Neural cell (in vitro differentiated cells): Measurements from ENCODE around the gene HRH2. TPM values are rescaled to one million over a fixed set of nuclear protein-coding genes. Genes with fewer than 3 reads are reported as not detected.

Source experiments
- H2AFZ ChIP-seq: fragments of 200-600, 300-800 bp; sonication (generic), shearing (Covaris generic); 2 replicates; pipeline ENCODE4 v1.6.0; 2014; ENCODE audit warnings: low read depth, mild to moderate bottlenecking, antibody characterized with exemption, low read length, moderate library complexity
- H3F3A ChIP-seq: fragments of 200-600 bp; shearing (Covaris generic); 2 replicates; pipeline ENCODE4 v1.6.1; 2016; ENCODE audit warnings: mild to moderate bottlenecking, moderate library complexity, mixed read lengths, antibody characterized with exemption, low read length; ENCODE audit not compliant: insufficient read depth, poor library complexity, severe bottlenecking
- H3K27ac ChIP-seq: fragments of 200-600, 300-800 bp; sonication (generic), shearing (Covaris generic); 2 replicates; pipeline ENCODE4 v1.5.1; 2014; ENCODE audit warnings: mild to moderate bottlenecking, low read length, moderate library complexity
- H3K27me3 ChIP-seq: fragments of 300-800, 200-600 bp; sonication (generic), shearing (Covaris generic); 2 replicates; pipeline ENCODE4 v1.6.0; 2014; ENCODE audit warnings: mild to moderate bottlenecking, low read depth, low read length, moderate library complexity; ENCODE audit not compliant: insufficient read depth
- H3K36me3 ChIP-seq: fragments of 300-800, 200-600 bp; sonication (generic), shearing (Covaris generic); 2 replicates; pipeline ENCODE4 v1.5.1; 2014; ENCODE audit warnings: mild to moderate bottlenecking, antibody characterized with exemption, low read length, moderate library complexity; ENCODE audit not compliant: insufficient read depth
- H3K4me2 ChIP-seq: fragments of 300-800, 200-600 bp; sonication (generic), shearing (Covaris generic); 2 replicates; pipeline ENCODE4 v1.6.0; 2014; ENCODE audit warnings: mild to moderate bottlenecking, low read length
- H3K4me3 ChIP-seq: fragments of 300-800, 200-600 bp; sonication (generic), shearing (Covaris generic); 2 replicates; pipeline ENCODE4 v1.5.1; 2014; ENCODE audit warnings: mild to moderate bottlenecking, low read length, moderate library complexity
- H3K79me2 ChIP-seq: fragments of 200-600 bp; shearing (Covaris generic); replicated peaks from 2 replicates; pipeline ENCODE4 v1.6.0; 2014; ENCODE audit warnings: mild to moderate bottlenecking, low read length, moderate library complexity; ENCODE audit not compliant: insufficient read depth
- H3K9ac ChIP-seq: fragments of 300-800, 200-600 bp; sonication (generic), shearing (Covaris generic); 2 replicates; pipeline ENCODE4 v1.6.1; 2016; ENCODE audit warnings: mild to moderate bottlenecking, low read length, mixed read lengths
- H3K9me2 ChIP-seq: fragments of 200-600 bp; shearing (Covaris generic); 2 replicates; pipeline ENCODE4 v1.6.1; 2016; ENCODE audit warnings: mild to moderate bottlenecking, low read length, mixed read lengths; ENCODE audit not compliant: insufficient read depth
- H3K9me3 ChIP-seq: fragments of 200-600, 300-800 bp; sonication (generic), shearing (Covaris generic); 2 replicates; pipeline ENCODE4 v1.6.1; 2016; ENCODE audit warnings: mild to moderate bottlenecking, mixed run types, low read length, moderate library complexity, mixed read lengths
- H4K20me1 ChIP-seq: fragments of 200-600 bp; shearing (Covaris generic); 2 replicates; pipeline ENCODE4 v1.6.1; 2016; ENCODE audit warnings: mild to moderate bottlenecking, mixed run types; ENCODE audit not compliant: insufficient read depth
- EP300 ChIP-seq: fragments of 450-650 bp; conservative IDR thresholded peaks from 2 replicates; pipeline ENCODE4 v1.6.1; 2014; ENCODE audit warnings: antibody characterized with exemption, mild to moderate bottlenecking, moderate library complexity; ENCODE audit not compliant: poor library complexity, severe bottlenecking
- EZH2 ChIP-seq: fragments of 200-600, 300-800 bp; shearing (Covaris generic), sonication (generic); IDR thresholded peaks from 2 replicates; pipeline ENCODE4 v1.6.1; 2014; ENCODE audit warnings: antibody characterized with exemption, low read length, borderline replicate concordance, mild to moderate bottlenecking; ENCODE audit not compliant: insufficient read depth, poor library complexity, severe bottlenecking
- MXI1 ChIP-seq: fragments of 450-650 bp; conservative IDR thresholded peaks from 2 replicates; pipeline ENCODE4 v1.6.1; 2014; ENCODE audit warnings: antibody characterized with exemption, mild to moderate bottlenecking; ENCODE audit not compliant: poor library complexity, severe bottlenecking
- POLR2AphosphoS5 ChIP-seq: IDR thresholded peaks from 2 replicates; pipeline ENCODE4 v1.6.1; 2012
- RAD21 ChIP-seq: fragments of 450-650 bp; conservative IDR thresholded peaks from 2 replicates; pipeline ENCODE4 v1.6.1; 2014; ENCODE audit warnings: antibody characterized with exemption, mild to moderate bottlenecking, moderate library complexity
- REST ChIP-seq: IDR thresholded peaks from 2 replicates; pipeline ENCODE4 v1.6.1; 2012; ENCODE audit warnings: borderline replicate concordance
- SMC3 ChIP-seq: fragments of 450-650 bp; conservative IDR thresholded peaks from 2 replicates; pipeline ENCODE4 v1.6.1; 2014; ENCODE audit warnings: antibody characterized with exemption, mild to moderate bottlenecking, moderate library complexity; ENCODE audit not compliant: poor library complexity
- TAF1 ChIP-seq: IDR thresholded peaks from 2 replicates; pipeline ENCODE4 v1.6.1; 2012; ENCODE audit warnings: low read depth
- polyA plus RNA-seq: library from polyadenylated mRNA; depleted of rRNA; stranded (reverse); fragments of >200 nt; gene quantifications from 2 replicates; pipeline ENCODE4 v1.2.3, GENCODE V29; 2014
- TF ChIP-seq, protein P1 (sequence below): fragments of 450-650 bp; IDR thresholded peaks from 2 replicates; pipeline ENCODE4 v1.5.1; 2014; ENCODE audit warnings: antibody characterized with exemption, mild to moderate bottlenecking, moderate library complexity; ENCODE audit not compliant: poor library complexity, severe bottlenecking

The HRH2 gene
- polyA plus RNA-seq, 1 donor from 2014 or later: 0.09 TPM

DNA sequence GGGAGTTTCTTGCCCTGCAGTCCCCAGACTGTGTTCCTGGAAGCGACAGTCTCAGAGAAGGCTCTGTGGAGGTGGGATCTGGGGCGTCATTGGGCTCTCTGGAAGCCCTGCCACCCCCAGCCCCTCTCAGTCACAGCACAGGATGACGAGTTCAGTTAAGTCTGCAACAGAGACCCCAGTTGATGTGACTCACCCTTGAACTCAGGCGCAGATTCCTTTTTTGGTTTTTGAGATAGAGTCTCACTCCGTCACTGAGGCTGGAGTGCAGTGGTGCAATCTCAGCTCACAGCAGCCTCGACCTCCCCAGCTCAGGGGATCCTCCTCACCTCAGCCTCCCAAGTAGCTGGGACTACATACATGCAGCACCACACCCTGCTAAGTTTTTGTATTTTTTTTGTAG, 8.3 kb downstream of the HRH2 start:
- H3K9ac ChIP-seq: no peak overlapping the region
- H3K4me2 ChIP-seq: no peak overlapping the region
- no peaks in the 10 kb centered on the region for H3K27me3 ChIP-seq
- no peaks in the 10 kb centered on the region for H4K20me1 ChIP-seq
- no peak overlapping the region for H3K4me3 ChIP-seq
- H2AFZ ChIP-seq: no peak overlapping the region
- no peak for TF ChIP-seq EZH2
- no peak for TF ChIP-seq POLR2AphosphoS5
- TF ChIP-seq SMC3: no peak
- no peak for TF ChIP-seq TAF1
- TF ChIP-seq, protein P1, sequence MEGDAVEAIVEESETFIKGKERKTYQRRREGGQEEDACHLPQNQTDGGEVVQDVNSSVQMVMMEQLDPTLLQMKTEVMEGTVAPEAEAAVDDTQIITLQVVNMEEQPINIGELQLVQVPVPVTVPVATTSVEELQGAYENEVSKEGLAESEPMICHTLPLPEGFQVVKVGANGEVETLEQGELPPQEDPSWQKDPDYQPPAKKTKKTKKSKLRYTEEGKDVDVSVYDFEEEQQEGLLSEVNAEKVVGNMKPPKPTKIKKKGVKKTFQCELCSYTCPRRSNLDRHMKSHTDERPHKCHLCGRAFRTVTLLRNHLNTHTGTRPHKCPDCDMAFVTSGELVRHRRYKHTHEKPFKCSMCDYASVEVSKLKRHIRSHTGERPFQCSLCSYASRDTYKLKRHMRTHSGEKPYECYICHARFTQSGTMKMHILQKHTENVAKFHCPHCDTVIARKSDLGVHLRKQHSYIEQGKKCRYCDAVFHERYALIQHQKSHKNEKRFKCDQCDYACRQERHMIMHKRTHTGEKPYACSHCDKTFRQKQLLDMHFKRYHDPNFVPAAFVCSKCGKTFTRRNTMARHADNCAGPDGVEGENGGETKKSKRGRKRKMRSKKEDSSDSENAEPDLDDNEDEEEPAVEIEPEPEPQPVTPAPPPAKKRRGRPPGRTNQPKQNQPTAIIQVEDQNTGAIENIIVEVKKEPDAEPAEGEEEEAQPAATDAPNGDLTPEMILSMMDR: no peak
- TF ChIP-seq REST: no peak
- no peak for TF ChIP-seq RAD21
- no peak for TF ChIP-seq MXI1
- no peak for TF ChIP-seq EP300
- H3K9me2 ChIP-seq: no peaks in the 10 kb centered on the region
- no peaks in the 10 kb centered on the region for H3K36me3 ChIP-seq
- no peaks in the 10 kb centered on the region for H3F3A ChIP-seq
- H3K79me2 ChIP-seq: no peaks in the 10 kb centered on the region
- H3K9me3 ChIP-seq: no peaks in the 10 kb centered on the region
- H3K27ac ChIP-seq: no peak overlapping the region

DNA sequence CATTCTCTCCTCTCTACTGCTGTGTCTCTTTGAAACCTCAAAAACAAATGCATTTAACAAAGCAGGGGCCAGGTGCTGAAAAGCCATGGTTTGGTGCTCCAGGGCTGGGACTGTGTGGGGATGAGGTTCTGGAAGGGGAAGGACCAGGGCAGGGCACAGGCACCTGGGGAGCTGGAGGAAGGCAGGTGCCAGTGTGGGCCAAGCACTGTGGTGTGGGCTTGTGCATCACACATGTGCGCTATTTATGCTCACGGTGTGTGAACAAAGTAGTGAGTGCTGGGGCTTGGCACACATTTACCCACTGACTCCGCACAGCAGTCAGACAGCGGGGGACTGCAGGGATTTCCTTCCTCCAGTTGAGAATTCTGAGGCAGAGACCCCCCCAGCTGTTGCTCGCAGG, 10.1 kb downstream of the HRH2 start:
- no peaks in the 10 kb centered on the region for H3K79me2 ChIP-seq
- H3K27ac ChIP-seq: no peak overlapping the region
- H3K4me2 ChIP-seq: no peak overlapping the region
- H3K9me3 ChIP-seq: no peaks in the 10 kb centered on the region
- no peaks in the 10 kb centered on the region for H3F3A ChIP-seq
- no peak overlapping the region for H3K4me3 ChIP-seq
- TF ChIP-seq REST (no peak), SMC3 (no peak), MXI1 (no peak), EP300 (no peak)
- TF ChIP-seq, protein P1: no peak
- no peaks in the 10 kb centered on the region for H3K27me3 ChIP-seq
- H4K20me1 ChIP-seq: no peaks in the 10 kb centered on the region
- H3K36me3 ChIP-seq: no peaks in the 10 kb centered on the region
- no peaks in the 10 kb centered on the region for H3K9me2 ChIP-seq
- no peak overlapping the region for H2AFZ ChIP-seq
- no peak overlapping the region for H3K9ac ChIP-seq
